ENCODE data around the gene DIS3L2.

DIS3L2 gene

GRCh38 chr2:232343821-232344220 is 382.3 kb downstream of the DIS3L2 start:
- POLR2A ChIA-PET = no interaction called here
- CTCF ChIA-PET = interaction anchor here (1.1 to 2.1 kb wide), 3 partner anchors 7 to 17 kb away, joined by 3 to 7 read pairs (median 4); no protein-coding TSS in a partner anchor
- no peak for TF ChIP-seq CTCF (IDR thresholded peaks at IDR 0.05; ENCODE audit: control extremely low read depth, extremely low read depth, low read depth, missing control alignments)
- DNase-seq (ENCODE audit: extremely low spot score) = no peak

- CTCF ChIA-PET = interaction anchor here (1.8 kb wide), 1 partner anchor 9 kb away, joined by 4 read pairs; no protein-coding TSS in a partner anchor
- DNase-seq (ENCODE audit: extremely low spot score) = no peak
- POLR2A ChIA-PET = no interaction called here
- no peak for TF ChIP-seq CTCF (IDR thresholded peaks at IDR 0.05; ENCODE audit: control extremely low read depth, extremely low read depth, low read depth, missing control alignments)
Measured at GRCh38 chr2:232345251-232345650, 383.7 kb downstream of the DIS3L2 start.

- CTCF ChIA-PET = no interaction called here
- POLR2A ChIA-PET = no interaction called here
- TF ChIP-seq CTCF (IDR thresholded peaks at IDR 0.05; ENCODE audit: control extremely low read depth, extremely low read depth, low read depth, missing control alignments) = no peak
- DNase-seq (ENCODE audit: extremely low spot score) = no peak
Measured at GRCh38 chr2:232347369-232347768, 385.9 kb downstream of the DIS3L2 start.

GRCh38 chr2:232348936-232349335 is 387.4 kb downstream of the DIS3L2 start:
- no peak for TF ChIP-seq CTCF (IDR thresholded peaks at IDR 0.05; ENCODE audit: control extremely low read depth, extremely low read depth, low read depth, missing control alignments)
- DNase-seq (ENCODE audit: extremely low spot score) = no peak
- ChIA-PET POLR2A (no interaction called here), CTCF (no interaction called here)

GRCh38 chr2:232349546-232349945 is 388.0 kb downstream of the DIS3L2 start:
- ChIA-PET CTCF (interaction anchor here (1.0 kb wide), 1 partner anchor 90 kb away, joined by 5 read pairs; no protein-coding TSS in a partner anchor), POLR2A (no interaction called here)
- TF ChIP-seq CTCF (IDR thresholded peaks at IDR 0.05; ENCODE audit: control extremely low read depth, extremely low read depth, low read depth, missing control alignments) = no peak
- DNase-seq (ENCODE audit: extremely low spot score) = no peak

GRCh38 chr2:232349946-232350635 is 388.6 kb downstream of the DIS3L2 start:
- no peak for TF ChIP-seq CTCF (IDR thresholded peaks at IDR 0.05; ENCODE audit: control extremely low read depth, extremely low read depth, low read depth, missing control alignments)
- ChIA-PET CTCF (interaction anchor here (1.0 to 1.4 kb wide), 2 partner anchors 16 to 90 kb away, joined by 3 to 5 read pairs; no protein-coding TSS in a partner anchor), POLR2A (no interaction called here)
- DNase-seq (ENCODE audit: extremely low spot score) = no peak
